ENCODE measurements around the gene MRPL58. TPM values are rescaled to one million over a fixed set of nuclear protein-coding genes. Genes with fewer than 3 reads are reported as not detected.
A peak's percentile ranks its signal among the peaks of the same experiment; 100 is the strongest.
"Not testable (repeated sequence)": the region's sequence is repeated elsewhere in the genome, so short reads cannot be mapped to it uniquely, and the experiment has no call there.

The MRPL58 gene
- total RNA-seq, 4 donors from 2014 or later, result 1.00 to 41.3 (median 37.4) TPM; not detected in 1

GRCh38 chr17:74981979-74982662 is 30.3 kb upstream of the MRPL58 start:
- 0 to 7% methylated on average over 3 to 44 of the region's 61 CpGs for WGBS, 2 donors (ENCODE audit: low coverage in 1 of 2)
- H3K9me3 ChIP-seq, result no peaks in the 10 kb centered on the region
- H3K27ac ChIP-seq, result peak overlapping the region; percentile 74 to 90 (median 83)
- peaks cover 6 to 19% (median 16%) of the 10 kb centered on the region in 4 donors for H3K4me1 ChIP-seq
- DNase-seq, result peak; percentile 77
- intact Hi-C loops (cut with DNase I; ENCODE audit: low total_unique reads), result no loop called here
- peak overlapping the region; percentile 35 to 68 (median 54) for H3K4me3 ChIP-seq
- in situ Hi-C loops (cut with MboI; ENCODE audit: low pct_ligation_motif_present in 1 of 4, low pct_unique_long_range_greater_than_20kb in 1 of 4, low sequenced_read_pairs in 3 of 4), result no loop called here
- no peaks in the 10 kb centered on the region for H3K36me3 ChIP-seq
- H3K27me3 ChIP-seq, result no peaks in the 10 kb centered on the region
- TF ChIP-seq POLR2AphosphoS5 (IDR thresholded peaks at IDR 0.05) (peak; percentile 61 to 75 (median 64)), EP300 (IDR thresholded peaks at IDR 0.05; ENCODE audit: low read depth) (no peak), CTCF (IDR thresholded peaks at IDR 0.05) (peak in 1 of 5 experiments; percentile 37), POLR2A (IDR thresholded peaks at IDR 0.05) (peak; percentile 65)

- peaks cover 6 to 21% (median 18%) of the 10 kb centered on the region in 4 donors for H3K4me1 ChIP-seq
- peak overlapping the region; percentile 35 to 68 (median 54) for H3K4me3 ChIP-seq
- DNase-seq; H3K27me3 ChIP-seq; H3K36me3 ChIP-seq; intact Hi-C loops (cut with DNase I; ENCODE audit: low total_unique reads); H3K9me3 ChIP-seq; in situ Hi-C loops (cut with MboI; ENCODE audit: low pct_ligation_motif_present in 1 of 4, low pct_unique_long_range_greater_than_20kb in 1 of 4, low sequenced_read_pairs in 3 of 4): not testable (repeated sequence)
- WGBS, 2 donors (ENCODE audit: low coverage in 1 of 2), result 43 to 50% methylated on average over 1 to 11 of the region's 14 CpGs
- peak overlapping the region; percentile 74 to 90 (median 83) for H3K27ac ChIP-seq
Measured at GRCh38 chr17:74982663-74983313, 29.7 kb upstream of the MRPL58 start.

- H3K9me3 ChIP-seq, result no peaks in the 10 kb centered on the region
- in situ Hi-C loops (cut with MboI; ENCODE audit: low pct_ligation_motif_present in 1 of 4, low pct_unique_long_range_greater_than_20kb in 1 of 4, low sequenced_read_pairs in 3 of 4), result no loop called here
- no peaks in the 10 kb centered on the region for H3K36me3 ChIP-seq
- 80 to 86% methylated on average over 2 to 3 of the region's 3 CpGs for WGBS, 2 donors (ENCODE audit: low coverage in 1 of 2)
- no peak overlapping the region for H3K4me3 ChIP-seq
- no peak overlapping the region for H3K27ac ChIP-seq
- intact Hi-C loops (cut with DNase I; ENCODE audit: low total_unique reads), result no loop called here
- no peaks in the 10 kb centered on the region for H3K27me3 ChIP-seq
- TF ChIP-seq CTCF (IDR thresholded peaks at IDR 0.05) (no peak), POLR2A (IDR thresholded peaks at IDR 0.05) (no peak), POLR2AphosphoS5 (IDR thresholded peaks at IDR 0.05) (no peak), EP300 (IDR thresholded peaks at IDR 0.05; ENCODE audit: low read depth) (no peak)
- no peak for DNase-seq
- peaks cover 6 to 36% (median 30%) of the 10 kb centered on the region in 4 donors for H3K4me1 ChIP-seq
Measured at GRCh38 chr17:74986206-74986576, 26.3 kb upstream of the MRPL58 start.

- Histone ChIP-seq H3K9me3 (no peaks in the 10 kb centered on the region), H3K4me3 (peak within 1 kb of the TSS; percentile 67 to 95 (median 69)), H3K4me1 (peaks cover 0 to 28% (median 20%) of the 10 kb centered on the region in 4 donors), H3K27ac (peak within 1 kb of the TSS; percentile 87 to 96 (median 96)), H3K36me3 (no peaks in the 10 kb centered on the region), H3K27me3 (no peaks in the 10 kb centered on the region)
- in situ Hi-C loops (cut with MboI; ENCODE audit: low pct_ligation_motif_present in 1 of 4, low pct_unique_long_range_greater_than_20kb in 1 of 4, low sequenced_read_pairs in 3 of 4), result no loop called here
- intact Hi-C loops (cut with DNase I; ENCODE audit: low total_unique reads), result no loop called here
- WGBS, 2 donors (ENCODE audit: low coverage in 1 of 2), result 0% methylated on average over 3 to 46 of the region's 51 CpGs
- peak; percentile 97 for DNase-seq
- TF ChIP-seq EP300 (IDR thresholded peaks at IDR 0.05; ENCODE audit: low read depth) (no peak), CTCF (IDR thresholded peaks at IDR 0.05) (peak in 1 of 5 experiments; percentile 19), POLR2A (IDR thresholded peaks at IDR 0.05) (peak; percentile 16), POLR2AphosphoS5 (IDR thresholded peaks at IDR 0.05) (peak; percentile 75 to 95 (median 90))
Measured at GRCh38 chr17:74987418-74987908, 25.0 kb upstream of the MRPL58 start, which contains the start of gene CDR2L. CDR2L (plus strand) TSS chr17:74987632; CDS start chr17:74988044, 412 bp downstream.

Measured in transverse colon (tissue), 4 donors.